Hematopoietic multipotent progenitor cell treated with erythropoietin and hydrocortisone succinate and interleukin-3 and kit ligand, for 17 days (in vitro differentiated cells): ENCODE measurements around the gene KCNG4.
"Not testable (repeated sequence)": the region's sequence is repeated elsewhere in the genome, so short reads cannot be mapped to it uniquely, and the experiment has no call there.

Source experiments
- DNase-seq: peaks from one replicate; pipeline ENCODE4 v3.0.0-alpha.2; 2015; ENCODE audit warnings: low spot score

Gene KCNG4

DNA sequence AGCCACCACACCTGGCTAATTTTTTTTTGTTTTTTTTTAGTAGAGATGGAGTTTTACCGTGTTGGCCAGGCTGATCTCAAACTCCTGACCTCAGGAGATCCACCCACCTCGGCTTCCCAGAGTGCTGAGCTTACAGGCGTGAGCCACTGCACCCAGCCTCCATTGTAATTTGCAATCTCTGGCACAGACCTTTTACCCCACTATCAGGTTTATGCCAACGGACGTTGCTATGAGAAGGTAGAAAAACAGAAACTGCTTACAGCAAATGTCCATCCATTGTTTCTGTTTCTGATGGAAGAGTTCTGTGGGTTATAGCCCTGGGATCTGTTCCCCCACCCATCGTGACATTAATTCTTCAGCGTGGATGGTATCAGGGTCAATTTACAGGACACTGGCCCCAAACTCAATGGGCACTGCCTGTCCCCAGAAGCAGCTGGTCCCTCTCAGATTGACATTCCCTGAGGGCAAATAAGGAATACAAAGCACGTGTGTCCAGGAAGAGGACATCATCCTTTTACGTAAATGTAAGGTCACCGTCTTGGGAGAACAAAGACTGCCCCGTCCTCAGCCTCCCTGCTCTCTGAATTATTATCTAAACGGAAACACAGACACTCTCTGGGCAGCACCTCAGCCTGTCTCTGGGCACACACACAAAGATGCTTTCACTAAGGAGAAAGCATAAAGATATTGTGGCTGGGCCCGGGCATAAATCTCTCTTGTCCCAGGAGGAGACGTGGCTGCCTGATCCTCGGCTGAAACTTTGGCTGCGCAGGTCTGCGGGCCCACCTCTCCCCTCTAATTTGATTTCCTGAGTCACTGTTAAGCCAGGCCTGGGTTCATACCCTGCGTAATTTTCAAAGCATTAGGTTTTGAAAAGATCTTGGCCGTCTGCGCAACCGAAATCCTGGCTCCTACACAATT lies 5.2 kb downstream of the KCNG4 start:
- no peak for DNase-seq

DNA sequence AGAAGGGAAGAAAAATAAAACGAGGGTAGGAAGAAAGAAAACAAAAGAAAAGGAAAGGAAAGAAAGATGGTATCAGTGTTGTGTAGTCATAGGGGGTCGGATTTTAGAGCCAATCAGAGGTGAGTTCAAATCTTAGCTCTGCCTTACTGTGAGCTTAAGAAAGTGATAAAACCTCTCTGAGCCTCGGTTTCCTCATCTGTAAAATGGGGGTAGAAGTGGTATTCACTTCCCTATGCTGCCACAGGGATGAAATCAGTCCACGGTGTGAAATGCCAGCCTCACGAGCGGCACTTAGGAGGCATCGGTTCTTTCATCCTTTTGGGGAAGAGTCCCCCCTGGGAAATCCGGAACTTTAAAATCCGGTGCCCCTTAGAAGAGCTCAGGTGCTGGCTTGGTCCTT lies 6.1 kb downstream of the KCNG4 start:
- no peak for DNase-seq

DNA sequence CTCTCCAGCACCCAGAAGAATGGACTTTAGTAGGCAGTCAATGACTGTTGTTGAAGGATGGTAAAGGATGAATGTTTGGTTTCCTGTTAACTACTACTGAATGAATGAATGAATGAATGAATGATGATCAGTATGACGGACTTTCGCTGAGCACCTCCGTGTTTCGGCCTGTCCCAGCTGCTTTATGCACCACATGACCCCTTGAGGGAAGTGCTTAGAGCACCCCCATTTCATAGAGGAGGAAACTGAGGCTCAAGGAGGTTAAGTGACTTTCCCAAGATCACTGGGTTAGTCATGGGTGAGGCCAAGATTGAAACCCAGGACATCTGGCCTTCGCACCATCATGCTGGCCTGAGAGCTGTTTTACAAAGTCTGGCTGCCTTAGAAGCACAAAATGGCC lies 6.8 kb downstream of the KCNG4 start:
- DNase-seq: no peak

DNA sequence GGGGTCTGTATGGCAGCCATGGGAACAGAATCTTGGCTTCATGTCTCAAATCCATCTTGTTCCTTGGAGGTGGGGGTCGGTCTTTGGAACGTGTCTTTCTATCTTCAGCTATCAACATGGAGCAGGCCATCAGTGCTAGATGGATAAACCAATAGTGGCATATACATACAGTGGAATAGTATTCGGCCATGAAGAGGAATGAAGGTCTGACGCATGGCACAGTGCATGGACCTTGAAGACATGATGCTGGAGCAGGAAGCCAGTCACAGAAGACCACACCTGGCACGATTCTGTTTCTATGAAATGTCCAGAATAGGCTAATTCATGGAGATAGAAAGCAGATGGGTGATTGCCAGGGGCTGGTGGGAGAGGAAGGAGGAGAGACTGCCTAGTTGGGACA lies 7.8 kb downstream of the KCNG4 start:
- no peak for DNase-seq

DNA sequence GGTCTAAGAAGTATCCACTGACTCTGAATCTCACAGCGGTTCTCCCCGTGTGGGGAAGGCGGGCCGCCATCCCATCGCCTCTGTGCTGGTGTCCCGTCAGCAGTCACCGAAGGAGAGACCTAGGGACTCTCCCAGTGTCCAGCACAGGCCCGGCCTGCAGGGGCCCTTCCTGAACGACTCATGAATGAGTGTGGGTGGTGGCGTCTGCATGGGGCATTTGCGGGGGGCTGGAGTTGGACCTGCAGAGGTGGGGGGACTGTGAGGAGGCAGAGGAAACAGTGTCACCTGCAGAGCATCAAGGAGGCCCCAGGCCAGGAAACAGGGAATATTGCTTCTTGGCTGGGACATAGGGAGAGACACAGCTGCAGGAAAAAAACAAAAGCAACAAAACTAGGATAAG lies 10.3 kb downstream of the KCNG4 start:
- DNase-seq: no peak

DNA sequence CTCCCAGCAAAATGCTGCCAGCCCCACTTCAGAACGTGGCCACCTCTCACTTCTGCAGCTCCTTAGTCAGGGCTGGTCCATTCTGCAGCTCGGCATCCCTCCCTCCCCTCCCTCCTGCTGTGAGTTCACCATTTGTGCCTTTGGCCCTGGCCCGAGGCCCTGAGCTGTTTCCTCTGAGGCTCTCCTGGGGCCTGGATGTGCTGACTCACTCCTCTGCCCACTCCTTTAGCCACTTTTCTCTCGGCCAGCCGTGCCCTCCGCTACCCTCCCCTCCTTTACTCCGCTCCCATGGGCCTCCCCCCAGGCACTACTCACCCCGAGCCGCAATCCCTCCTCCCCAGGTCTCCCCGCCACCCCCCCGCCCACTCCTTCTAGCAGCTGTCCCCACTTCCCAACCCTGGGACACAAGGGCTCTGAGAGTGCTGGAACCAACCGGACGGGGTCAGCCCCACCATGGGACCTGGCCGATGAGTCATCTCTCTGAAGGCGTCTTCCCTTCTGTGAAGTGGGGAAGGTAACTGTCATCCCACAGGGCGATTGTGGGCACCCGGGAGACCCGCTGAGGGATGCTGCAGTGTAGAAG lies 11.5 kb downstream of the KCNG4 start:
- no peak for DNase-seq

DNA sequence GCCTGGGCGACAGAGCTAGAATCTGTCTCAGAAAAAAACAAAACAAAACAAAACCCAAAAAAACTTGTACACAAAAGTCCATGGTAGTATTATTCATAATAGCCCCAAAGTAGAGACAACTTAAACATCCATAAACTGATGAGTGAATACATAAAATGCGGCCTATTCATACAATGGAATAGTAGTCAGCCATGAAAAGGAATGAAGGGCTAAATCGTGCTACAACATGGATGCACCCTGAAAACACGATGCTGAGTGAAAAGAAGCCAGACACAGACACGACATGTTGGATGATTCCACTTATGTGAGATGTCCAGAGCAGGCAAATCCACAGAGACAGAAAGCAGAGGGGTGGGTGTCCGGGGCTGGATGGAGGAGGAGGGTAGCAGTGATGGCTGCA lies 12.3 kb downstream of the KCNG4 start:
- no peak for DNase-seq

DNA sequence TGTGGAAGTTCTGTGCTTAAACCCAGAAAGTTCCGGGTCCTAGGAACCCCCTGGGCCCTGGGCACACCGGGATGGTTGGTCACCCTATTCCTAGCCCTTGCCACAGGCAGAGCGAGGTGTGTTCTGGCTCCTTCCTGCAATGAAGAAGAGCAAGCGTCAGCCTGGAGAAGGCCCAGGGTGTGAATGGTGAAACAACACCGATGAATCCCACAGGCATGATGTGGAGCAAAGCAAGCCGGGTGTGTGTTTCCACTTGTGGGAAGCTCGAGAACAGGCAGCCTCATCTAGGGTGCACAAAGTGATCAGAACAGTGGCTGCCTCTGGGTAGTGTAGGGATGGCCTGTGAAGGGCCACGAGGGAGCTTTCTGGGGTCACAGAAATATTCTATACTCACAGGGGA lies 13.8 kb downstream of the KCNG4 start:
- no peak for DNase-seq

DNA sequence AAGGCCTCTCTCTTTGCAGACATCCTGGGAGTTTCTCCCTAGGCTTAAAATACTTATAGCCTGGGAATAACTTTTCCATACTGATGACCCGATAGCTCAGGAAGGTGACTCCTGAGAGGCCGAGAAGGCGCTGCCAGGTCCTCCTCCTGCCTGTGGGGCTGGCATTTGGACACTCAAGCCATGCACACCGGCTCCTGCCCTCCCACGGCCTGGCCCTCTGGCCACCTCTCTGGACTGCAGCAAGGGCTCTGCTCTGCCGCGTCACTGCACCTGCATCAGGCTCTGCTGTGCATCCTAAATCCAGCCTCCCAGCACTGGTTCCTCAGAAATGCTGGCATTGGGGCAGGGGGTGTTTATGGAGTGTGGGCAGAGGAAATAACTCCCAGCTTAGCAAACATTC lies 14.2 kb downstream of the KCNG4 start:
- DNase-seq: no peak

DNA sequence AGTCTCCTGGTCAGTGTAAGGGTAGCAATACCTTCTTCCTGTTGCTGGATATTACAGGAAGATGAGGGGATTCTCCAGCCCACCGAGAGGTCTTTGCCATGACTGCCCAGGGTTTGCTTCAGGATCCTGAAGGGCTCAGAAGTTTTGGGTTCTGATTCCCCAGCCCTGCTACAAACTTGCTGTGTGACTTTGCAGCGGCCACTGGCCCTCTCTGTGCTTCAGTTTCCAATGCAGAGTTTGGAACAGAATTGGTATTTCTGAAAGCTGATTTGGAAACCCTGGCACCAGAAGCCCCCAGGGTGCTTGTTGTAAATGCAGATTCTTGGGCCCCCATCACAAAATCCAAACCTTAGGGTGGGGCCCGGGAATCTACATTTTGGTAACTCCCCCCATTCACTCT lies 14.7 kb downstream of the KCNG4 start:
- DNase-seq: no peak

DNA sequence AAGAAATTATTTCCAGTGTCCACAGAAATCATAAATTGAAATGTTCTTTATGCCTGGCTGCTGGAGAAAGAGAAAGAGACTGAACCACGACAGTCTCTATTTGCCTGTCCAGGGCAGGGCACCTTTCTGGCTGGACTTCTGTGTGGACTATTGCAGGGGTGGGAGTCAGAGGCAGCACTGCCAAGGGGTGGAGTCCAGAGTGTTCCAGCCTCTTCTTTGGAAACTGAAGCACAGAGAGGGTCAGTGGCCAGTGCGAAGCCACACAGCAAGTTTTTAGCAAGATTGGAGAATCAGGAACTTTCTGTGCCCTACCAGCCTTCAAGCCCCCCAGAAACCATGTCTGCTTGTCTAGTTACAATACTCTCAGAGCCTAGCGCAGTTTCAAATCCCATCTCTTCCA lies 15.3 kb downstream of the KCNG4 start:
- DNase-seq: no peak

DNA sequence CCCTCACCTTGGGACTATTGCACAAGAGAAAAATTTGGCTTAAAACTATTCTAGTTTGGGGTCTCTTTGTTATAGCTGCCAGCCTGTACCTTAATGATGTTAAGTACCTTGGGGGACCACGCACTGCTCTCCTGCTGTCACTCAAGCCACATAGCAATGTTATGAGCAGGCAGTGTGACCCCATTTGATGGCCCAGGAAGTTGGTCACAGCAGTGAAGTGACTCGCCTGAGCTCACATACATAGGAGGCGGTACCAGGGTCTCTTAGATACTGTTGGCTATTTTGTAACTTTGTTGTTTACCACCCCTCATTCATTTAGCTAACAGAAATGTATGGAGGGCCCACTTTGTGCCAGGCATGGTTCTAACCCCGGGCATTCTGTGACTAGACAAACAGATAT lies 16.4 kb downstream of the KCNG4 start:
- DNase-seq: no peak

DNA sequence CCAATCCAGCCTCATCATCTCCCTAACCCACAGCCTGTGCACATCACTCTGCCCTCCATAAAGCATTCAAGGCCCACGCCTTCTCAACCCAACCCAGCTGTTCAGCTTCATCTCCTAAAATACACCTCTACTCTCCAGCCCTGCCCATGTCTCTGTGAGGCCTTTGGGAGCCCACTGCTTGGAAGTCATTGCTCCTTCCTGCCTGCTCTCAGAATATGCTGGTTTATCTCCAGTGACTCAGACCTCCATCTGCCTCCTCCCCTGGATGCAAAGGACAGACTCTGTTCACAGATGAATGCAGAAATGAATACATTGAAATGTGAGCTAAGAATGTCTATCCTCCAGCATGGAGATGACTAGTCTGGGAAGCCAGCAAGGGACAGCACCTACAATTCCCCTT lies 19.0 kb downstream of the KCNG4 start:
- no peak for DNase-seq

DNA sequence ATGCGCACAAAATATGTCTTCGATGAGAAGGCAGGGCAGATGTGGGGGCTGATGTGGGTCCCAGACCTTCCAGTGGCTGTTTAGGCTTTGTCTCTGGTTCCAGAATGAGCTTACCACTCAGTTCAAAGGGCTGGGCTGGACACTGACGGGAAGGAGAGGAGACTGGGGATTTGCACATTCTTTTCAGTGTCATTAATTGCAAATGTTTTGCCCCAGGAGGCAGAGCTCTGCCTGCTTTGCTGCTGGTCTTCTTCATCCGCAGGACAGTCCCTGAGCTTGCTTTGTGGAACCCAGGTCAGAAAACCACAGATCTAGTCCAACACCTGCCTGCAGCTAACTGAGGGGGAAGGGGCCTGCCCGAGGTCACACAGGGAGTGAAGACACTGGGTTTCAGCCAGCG lies 20.9 kb downstream of the KCNG4 start:
- DNase-seq: no peak

DNA sequence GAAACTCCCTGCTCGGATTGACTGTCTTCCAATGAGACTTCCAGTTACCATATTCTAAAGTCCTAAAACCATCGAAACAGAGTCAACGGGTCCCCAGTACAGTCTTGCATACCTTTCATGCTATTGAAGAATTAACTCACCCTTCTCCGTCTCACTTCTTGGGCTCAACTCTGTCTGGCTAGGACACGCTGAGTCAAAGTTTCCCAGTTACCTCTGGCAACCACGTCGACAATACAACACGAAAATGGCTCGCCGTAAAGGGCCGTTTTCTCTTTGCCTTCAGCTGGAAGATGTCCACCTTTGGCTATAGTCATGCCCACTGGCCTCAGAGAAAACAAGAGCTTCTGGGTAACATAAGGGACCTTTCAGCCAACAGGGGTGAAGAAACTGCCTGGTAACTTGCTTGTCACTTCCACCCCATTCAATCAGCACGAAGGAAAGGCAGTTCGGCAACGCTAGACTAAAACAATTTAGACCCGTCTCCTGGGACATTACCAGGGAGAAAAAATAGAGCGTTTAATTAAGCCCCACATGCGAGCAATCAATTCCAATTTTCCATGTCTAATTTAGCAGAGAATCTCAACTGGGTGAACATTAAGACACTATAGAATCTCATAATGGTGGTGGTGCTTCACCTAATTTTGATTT lies 21.5 kb downstream of the KCNG4 start:
- no peak for DNase-seq

DNA sequence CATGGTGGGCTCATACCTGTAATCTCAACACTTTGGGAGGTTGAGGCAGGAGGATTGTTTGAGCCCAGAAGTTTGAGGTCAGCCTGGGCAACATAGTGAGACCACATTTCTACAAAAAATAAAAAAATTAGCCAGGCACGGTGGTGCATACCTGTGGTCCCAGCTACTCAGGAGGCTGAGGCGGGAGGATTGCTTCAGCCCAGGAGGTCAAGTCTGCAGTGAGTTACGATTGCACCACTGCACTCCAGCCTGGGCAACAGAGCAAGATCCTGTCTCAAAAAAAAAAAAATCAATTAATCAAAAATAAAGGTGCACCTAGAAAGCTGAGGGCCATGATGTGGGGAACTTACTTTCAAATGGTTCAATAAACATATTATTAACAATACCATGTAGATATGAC lies 23.7 kb downstream of the KCNG4 start:
- not testable (repeated sequence) for DNase-seq

DNA sequence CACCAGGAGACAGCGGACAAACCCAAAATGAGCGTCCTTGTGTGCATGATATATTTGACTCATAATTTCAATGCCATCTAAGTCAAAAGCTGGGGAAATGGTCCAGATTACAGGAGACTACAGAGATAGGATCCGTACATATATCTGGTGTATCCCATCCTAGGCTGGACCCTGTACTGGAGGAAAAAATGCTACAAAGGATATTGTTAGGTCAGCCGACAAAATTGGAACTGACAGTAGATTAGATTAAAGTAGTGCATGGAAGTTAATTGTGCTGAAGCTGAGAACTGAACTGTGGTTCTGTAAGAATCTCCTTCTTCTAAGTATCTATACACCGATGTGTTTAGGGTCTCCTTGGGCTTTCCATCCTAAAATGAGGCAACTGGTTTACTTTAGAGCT lies 24.3 kb downstream of the KCNG4 start:
- no peak for DNase-seq

DNA sequence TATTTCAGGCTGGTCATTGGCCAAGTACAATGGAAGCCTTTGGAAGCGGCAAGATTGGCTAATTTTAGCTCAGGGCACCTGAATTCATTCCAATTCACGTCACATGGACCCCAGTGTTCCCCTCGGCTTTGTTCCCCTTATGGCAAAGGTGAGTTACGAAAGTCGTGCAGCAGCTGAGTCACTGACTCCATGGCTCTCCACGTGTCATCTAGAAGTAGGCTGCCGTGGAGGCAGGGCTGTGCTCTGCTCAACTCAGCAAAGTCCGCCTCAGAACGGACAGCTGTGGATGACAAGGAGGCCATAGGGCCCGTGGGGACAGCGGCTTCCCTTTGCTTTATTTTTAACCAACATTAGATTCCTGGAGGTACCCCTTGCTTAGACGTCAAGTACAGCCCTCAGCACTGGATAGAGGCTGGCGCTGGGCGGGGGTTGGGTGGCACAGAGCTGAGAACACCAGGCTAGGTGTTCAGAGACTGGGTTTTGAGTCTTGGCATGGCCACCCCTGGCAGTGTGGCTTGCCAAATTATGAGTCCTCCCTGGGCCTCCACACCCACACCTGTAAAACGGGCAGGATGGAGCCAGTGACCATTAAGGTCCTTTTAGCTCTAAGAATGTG lies 25.3 kb downstream of the KCNG4 start:
- no peak for DNase-seq

DNA sequence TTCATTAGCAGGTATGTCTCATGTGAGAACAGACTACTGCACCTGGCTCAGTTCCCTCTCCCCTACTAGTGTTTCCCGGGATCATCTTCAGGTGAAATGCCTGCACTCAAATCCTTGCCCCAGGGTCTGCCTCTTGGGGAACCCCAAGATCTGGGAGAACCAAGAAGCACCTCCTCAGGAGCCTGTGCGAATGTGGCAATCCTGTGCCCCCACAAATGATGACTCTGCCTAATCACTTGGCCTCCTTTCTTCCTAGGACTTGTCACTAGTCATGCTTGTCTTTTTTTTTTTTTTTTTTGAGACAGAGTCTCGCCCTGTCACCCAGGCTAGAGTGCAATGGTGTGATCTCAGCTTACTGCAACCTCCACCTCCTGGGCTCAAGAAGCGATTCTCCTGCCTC lies 27.2 kb downstream of the KCNG4 start:
- DNase-seq: no peak

DNA sequence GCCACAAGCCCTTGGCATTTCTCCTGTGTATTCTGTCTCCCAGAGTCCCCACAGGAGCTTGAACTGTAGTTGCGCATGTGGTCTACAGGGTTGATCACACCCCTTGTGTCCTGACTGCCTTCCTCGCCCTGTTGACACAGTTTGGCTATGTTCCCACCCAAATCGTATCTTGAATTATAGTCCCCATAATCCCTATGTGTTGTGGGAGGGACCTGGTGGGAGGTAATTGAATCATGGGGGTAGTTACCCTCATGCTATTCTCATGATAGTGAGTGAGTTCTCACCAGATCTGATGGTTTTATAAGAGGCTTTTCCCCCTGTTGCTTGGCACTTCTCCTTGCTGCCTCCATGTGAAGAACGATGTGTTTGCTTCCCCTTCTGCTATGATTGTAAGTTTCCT lies 27.7 kb downstream of the KCNG4 start:
- no peak for DNase-seq

DNA sequence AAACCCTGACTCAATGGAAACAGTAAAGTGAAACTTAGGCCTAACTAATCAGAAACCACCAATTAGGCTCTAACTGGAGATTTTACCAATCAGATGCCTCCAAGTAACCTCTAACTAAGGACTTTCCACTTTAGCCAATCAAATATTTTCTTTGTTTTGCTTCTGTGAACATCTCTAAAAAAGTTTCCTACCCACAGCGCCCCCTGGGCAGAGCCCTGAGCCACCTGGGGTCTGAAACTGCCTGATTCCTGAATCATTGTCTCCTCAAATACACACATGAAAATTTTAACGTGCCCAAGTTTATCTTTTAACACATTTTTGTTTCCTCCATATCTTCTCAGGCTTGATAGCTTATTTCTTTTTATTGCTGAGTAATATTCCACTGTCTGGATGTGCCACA lies 29.8 kb downstream of the KCNG4 start:
- DNase-seq: no peak

DNA sequence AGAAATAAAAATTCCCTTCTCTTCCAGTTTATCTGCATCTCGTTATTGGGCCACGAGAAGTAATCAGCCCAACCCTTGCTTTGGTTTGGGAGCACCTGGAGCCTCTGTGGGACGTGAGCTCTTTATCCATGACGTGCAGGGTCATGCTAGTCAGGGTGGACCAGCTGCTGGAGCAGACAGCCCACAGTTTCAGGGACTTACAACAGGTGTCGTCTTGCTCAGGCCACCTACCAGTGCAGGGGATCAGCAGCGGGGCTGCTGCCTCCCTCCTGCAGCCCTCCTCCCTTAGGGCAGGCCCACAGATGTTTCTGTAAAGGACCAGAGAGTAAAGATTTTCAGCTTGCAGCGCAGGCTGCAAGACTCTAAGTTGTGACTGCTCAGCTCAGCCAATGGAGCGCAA lies 31.9 kb downstream of the KCNG4 start:
- DNase-seq: no peak

DNA sequence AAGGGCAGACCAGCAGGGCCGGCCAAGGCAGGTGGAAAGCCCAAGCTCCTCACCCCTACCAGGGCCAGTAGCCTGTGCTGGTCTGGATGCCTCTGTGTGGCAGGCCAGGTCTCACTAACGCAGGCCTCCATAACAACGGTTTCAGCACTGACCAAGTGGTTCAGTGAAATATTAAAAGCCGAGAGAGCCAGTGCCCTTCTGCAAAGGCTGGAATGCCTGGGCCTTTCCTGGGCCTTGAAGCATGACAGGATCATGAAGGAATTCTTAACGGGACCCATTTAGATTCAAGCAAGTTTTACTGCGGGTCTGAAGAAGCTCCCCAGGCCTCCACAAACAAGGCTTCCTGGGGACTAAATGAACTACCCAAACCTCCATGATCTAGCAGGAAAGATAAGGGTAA lies 32.6 kb downstream of the KCNG4 start:
- no peak for DNase-seq
